ENCODE data around the gene HDC.

Gene HDC

DNA sequence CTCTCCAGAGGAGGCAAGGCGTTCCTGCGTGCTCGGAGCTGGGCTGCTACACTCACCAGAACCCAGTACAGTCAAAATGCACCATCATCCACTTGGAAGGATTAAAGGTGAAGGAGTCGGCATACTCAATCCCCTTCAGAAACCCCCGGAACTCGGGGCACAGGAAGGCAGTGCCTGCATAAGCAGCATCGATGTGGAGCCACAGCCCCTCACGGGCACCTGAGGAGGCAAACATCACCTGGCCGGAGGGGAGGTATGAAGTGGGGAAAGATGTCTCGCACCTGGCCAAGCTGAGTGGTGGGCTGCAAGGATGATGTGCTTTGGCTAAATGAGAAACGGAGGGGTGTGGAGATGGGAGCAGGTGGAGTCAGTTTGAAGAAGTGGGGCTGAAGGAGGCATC, 13.0 kb downstream of the HDC start:
- no peak for DNase-seq

DNA sequence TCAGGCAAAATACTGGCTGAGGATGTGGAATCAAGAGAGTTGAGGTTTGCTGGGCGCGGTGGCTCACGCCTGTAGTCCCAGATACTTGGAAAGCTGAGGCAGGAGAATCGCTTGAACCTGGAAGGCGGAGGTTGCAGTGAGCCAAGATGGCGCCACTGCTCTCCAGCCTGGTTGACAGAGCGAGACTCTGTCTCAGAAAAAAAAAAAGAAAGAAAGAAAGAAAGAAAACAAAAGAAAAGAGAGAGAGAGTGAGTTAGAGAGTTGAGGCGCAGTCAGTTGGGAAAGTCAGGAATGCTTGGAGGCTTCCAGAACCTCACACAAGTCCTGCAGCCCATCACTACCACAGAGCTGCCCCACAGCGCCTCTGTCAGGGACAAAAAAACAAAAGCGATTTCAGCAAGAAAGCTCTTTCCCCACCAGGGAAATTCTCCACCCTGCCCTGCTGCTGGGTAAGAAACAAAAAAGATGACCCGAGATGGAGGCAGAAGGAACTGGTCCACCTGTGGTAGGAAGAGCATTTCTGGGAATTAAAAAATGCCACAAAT, 13.8 kb downstream of the HDC start:
- no peak for DNase-seq

DNA sequence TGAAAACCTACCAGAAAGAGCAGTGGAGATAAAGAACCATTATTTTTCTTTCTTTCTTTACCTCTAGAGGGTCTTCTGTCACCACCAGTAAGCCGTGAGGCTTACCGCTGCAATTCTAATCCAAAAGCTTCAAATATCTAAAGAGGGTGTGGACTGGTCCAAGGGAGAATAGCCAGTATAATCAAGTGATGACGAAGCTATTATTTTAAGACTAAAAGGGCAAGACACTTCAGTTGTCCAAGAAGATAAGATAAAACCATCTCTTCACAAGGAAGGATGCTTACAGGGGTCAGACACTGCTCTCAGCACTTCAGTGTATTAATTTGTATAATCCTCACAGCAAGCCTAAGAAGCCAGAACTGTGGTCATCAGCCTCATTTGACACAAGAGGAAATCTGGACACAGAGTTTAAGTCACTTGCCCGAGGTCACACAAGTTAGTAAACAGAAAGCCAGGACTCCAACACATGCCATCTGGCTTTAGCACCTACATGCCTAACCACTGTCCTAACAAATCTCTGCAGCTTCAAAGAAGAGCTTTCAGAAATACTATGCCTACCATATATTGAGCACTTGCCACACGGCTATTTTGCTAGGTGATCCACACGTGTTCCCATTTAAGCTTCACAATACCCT, 14.6 kb downstream of the HDC start:
- DNase-seq = no peak

GRCh38 chr15:50249704-50250103, 15.8 kb downstream of the HDC start:
- DNase-seq = no peak

DNA sequence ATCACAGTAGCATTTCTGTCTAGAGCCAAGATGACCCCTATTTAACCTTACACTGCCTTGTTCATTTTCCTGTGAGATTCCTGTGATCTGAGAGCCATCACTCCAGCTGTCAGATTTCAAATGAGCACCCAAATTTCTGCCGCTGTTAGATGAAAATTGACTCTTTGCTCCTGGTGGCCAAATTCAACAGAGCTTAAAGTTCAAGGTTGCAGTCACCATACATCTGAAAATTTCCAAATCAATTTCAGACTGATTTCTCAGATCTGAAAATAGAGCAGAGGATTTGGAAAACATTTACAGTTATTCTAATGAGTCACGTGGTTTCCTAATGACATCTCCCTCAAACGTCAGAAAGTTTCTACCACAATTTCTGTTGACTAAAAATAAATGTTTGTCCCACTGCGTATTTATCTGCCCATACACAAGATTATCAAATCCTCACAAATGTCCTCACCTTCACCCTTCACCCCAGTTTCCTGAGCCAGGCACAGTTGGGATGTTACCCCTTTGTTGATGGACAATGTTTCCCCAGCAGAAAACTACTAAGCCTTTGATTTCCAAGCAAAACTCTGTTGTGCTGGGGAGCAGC, 16.4 kb downstream of the HDC start:
- no peak for DNase-seq

DNA sequence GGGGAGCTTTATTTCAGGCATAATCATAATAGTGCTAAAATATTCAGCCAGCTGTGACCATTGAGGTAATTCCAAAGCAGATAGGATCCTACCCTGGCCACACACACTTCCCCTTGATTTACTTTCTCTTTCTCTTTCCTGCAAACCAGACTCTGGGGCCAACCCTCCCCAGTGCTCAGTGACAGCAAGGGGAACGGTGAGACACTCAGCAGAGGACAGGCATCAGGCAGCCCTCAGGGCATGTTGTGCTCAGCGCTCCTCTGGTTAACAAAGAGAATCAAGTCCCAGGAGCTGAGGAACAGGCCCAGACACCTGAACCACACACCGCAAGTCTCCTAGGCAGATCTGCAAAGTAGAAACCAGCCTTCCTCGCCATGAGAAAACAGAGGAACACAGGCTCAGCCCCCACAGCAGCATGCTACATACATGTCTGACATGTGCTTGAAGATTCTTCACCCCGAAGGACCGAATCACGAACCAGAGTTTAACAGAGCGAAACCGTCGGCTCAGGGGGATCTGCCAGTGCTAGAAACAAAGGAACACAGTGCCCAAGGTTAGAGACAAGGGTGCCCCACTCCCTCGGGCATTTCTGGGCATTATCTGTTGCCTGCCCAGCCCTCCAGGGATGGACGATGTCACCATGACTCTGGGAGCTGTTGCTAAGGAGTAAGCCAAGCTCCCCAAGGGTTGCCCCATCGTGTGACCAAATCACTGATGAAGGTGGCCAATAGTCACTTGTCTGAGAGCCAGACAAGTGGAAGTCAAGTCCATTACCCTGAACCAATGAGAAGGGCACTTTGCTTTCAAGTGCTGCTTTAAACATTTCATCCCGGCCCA, 17.5 kb downstream of the HDC start:
- DNase-seq = no peak

DNA sequence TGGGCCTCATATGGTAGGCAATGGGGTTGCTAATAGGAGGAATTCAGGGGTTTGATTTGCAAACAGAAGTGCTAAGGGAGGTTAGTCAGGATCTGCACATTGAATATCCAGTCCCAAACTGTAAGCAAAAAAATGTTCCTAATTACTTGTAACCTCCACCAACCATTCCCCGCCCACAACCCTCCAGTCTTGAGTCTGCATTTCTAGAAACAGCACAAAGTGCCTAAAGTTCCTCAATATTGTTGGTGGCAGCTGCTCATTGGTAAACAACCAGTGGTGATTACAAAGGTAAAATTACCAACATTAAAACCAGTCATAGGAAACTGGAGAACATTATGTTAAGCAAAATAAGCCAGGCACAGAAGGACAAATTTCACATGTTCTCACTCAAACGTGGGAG, 18.9 kb downstream of the HDC start:
- no peak for DNase-seq

GRCh38 chr15:50244959-50245624, 20.4 kb downstream of the HDC start:
- DNase-seq = no peak

GRCh38 chr15:50244153-50244552, 21.4 kb downstream of the HDC start:
- DNase-seq = no peak

- no peak for DNase-seq
Measured at GRCh38 chr15:50241684-50242450, 23.7 kb downstream of the HDC start.

- no peak for DNase-seq
Measured at GRCh38 chr15:50238255-50238654, 27.3 kb downstream of the HDC start.

DNA sequence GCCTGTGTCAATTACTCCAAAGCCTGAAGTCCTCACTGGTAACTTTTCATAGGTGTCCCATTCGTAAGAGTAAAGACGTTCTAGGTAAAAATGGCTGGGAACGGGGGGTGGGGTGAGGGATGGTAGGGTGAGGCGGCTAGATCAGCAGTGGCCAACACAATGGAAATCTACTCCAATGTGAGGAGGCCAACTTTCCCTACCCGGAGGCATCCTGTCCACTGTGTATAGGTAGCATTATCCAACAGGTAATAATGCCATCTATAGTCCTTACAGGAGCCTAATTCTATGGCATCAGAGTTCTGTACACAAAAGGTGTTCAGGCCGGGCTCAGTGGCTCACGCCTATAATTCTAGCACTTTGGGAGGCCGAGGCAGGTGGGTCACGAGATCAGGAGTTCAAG, 29.1 kb downstream of the HDC start:
- no peak for DNase-seq

DNA sequence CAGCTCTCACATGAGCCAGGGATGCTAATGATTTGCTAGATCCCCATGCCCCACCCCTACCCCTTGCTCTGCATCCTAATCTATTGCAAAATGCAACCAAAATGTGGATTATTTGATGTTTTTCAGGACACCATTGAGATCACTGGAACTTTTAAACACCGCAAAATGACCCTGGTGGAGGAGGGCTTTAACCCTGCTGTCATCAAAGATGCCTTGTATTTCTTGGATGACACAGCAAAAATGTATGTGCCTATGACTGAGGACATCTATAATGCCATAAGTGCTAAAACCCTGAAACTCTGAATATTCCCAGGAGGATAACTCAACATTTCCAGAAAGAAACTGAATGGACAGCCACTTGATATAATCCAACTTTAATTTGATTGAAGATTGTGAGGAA, 29.7 kb downstream of the HDC start:
- DNase-seq = no peak

DNA sequence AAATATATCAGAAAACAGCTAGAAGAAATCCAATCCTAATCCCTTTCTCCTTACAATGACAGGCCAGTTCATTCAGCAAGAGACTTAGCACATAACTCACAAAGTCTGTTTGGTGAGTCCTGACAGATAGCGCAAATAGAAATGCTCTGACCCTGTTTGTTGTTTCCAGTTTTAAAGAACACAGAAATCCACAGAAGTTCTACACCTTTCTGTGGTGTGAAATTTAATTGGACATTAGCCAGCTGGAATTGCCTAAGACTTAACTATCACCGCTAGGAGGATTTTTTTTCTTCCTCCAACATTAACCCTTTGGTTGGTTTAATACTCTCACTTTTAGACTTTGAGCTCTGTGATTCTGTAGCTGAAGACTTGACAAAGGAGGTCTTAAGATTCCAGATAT, 30.8 kb downstream of the HDC start:
- DNase-seq = no peak

DNA sequence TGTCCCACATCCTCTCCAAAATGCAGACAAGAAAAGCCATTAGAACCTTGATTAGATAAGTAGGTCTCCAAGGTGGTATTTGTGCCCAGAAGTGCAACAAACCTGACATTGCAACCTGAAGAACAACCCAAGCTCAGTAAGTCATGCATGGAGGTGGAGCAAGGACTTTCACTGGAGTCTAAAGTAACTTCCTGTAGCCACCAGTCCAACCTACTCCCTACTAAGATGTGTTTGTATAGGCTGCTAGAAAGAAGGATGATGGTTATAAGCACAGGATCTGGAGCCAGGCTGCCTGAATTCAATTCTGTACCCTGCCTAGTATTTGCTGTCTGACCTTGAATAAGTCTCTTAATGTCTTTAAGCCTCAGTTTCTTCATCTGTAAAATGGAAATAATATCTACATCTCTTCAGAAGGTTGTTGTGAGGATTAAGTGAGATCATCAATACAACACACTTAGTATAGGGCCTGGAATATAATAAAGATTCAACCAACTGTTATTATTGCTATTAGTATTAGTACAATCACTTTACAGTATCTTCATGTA, 32.3 kb downstream of the HDC start:
- no peak for DNase-seq

DNA sequence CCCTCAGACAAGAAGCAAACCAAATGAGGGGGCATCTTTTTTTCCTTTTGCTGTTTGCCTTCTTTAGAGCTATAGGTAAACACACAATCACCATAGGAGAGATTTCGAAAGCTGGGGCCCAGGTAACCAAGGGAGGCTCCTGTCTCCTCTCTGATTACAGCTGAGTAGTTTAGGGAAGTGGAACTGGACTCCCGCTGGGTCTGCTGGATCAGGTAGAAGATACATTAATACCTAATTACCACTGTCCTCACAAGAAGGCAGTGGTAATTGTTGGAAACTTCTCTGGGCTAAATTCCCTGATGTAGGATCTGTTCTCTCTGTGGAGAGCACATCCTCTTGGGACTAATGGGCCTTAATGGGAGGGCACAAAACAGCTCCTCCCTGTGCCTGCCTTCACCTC, 32.7 kb downstream of the HDC start:
- DNase-seq = no peak

GRCh38 chr15:50231761-50232160, 33.8 kb downstream of the HDC start:
- no peak for DNase-seq

DNA sequence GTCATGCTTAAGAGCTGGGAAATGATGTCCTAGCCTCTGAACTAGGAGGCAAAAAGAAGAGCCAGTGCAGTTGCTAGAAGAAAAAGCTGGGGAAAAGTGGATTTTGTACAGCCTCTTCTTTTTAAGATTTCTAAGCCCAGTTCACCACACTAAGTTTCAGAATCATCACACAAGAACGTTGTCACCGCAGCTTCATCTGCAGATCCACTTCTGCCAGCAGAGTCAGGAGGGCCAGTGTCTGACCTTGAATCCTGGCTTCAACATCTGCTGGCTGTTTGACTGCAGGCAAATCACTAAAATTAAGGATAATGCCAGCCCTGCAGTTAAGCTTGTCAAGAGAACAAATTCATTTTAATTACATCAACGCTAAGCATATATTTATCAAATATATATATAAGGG, 36.2 kb downstream of the HDC start:
- no peak for DNase-seq

GRCh38 chr15:50228866-50229265, 36.7 kb downstream of the HDC start:
- no peak for DNase-seq

- no peak for DNase-seq
Measured at GRCh38 chr15:50227076-50227475, 38.5 kb downstream of the HDC start.

- DNase-seq = no peak
Measured at GRCh38 chr15:50225938-50226337, 39.6 kb downstream of the HDC start.

DNA sequence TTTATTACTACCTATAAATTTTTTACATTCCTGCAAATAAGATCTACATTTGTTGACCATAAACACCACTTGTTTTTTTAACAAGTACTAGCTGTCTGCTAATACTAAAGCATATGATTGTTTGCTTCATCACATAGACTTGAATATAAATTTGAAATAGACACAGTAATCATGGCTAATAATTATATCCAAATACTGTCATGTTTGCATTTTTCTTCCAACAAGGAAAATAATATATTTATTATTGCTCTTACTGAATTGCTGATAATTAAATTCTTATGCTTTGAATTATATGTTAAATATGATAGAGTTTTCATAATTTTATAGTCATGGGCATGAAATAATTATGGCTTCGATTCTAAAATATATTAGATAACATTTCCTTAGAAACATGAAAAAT, 40.5 kb downstream of the HDC start:
- DNase-seq = no peak

All from NCI-H2171 treated with DMSO at 0.1 percent for 48 hours (cell line).